Body of pancreas (tissue), 4 donors: ENCODE measurements around the gene HDGFL3.
"Not testable (repeated sequence)": the region's sequence is repeated elsewhere in the genome, so short reads cannot be mapped to it uniquely, and the experiment has no call there.

Experiments
- CTCF ChIP-seq, 7 experiments: fragments of 450-650 bp in 4 of 7; fragments of 200-600 bp in 3 of 7; sonication (generic) in 3 of 7; IDR thresholded peaks; one replicate each; pipeline ENCODE4 v1.5.1; 2016 to 2019; ENCODE audit warnings: antibody characterized with exemption in 7 of 7
- POLR2A ChIP-seq, 3 donors: fragments of 450-650 bp; IDR thresholded peaks; one replicate each; pipeline ENCODE4 v1.6.1; 2016; ENCODE audit warnings: antibody characterized with exemption in 3 of 3, mild to moderate bottlenecking in 2 of 3

- not testable (repeated sequence) for TF ChIP-seq CTCF, POLR2A (IDR thresholded peaks at IDR 0.05)
Observed at GRCh38 chr15:83221781-83222180, 14.2 kb upstream of the HDGFL3 start.
